Measurements from ENCODE around the gene WBP1L. TPM values are rescaled to one million over a fixed set of nuclear protein-coding genes. Genes with fewer than 3 reads are reported as not detected.

WBP1L gene
- total and polyA plus RNA-seq, 4 donors: 12.3 to 43.6 (median 27.6) TPM

- Histone ChIP-seq H3K4me1 (ENCODE audit: control insufficient read depth in 4 of 4, insufficient read depth in 4 of 4, low read length in 3 of 4) (peaks cover under 1 to 10% (median 6%) of the 10 kb centered on the region in 4 donors), H3K9ac (ENCODE audit: low read depth in 1 of 2, low read length in 2 of 2) (no peak overlapping the region), H3K36me3 (ENCODE audit: control insufficient read depth in 4 of 4, insufficient read depth in 3 of 4, low read depth in 1 of 4, low read length in 3 of 4) (peaks cover 3 to 30% (median 25%) of the 10 kb centered on the region in 4 donors), H3K27me3 (ENCODE audit: control insufficient read depth in 4 of 4, insufficient read depth in 4 of 4, low read length in 3 of 4) (no peaks in the 10 kb centered on the region), H3K27ac (ENCODE audit: low read depth in 1 of 2, low read length in 2 of 2) (no peak overlapping the region), H3K9me3 (ENCODE audit: control insufficient read depth in 4 of 4, low read length in 3 of 4) (no peaks in the 10 kb centered on the region), H3K4me3 (ENCODE audit: low read depth in 1 of 3, low read length in 3 of 3) (no peak overlapping the region)
- 89% methylated on average over 4 of the region's 4 CpGs for WGBS
- DNase-seq (ENCODE audit: low spot score): no peak
- no peak for TF ChIP-seq SP1 (IDR thresholded peaks at IDR 0.05)
Measured at GRCh38 chr10:102808380-102808779, 64.6 kb downstream of the WBP1L start.

- 97% methylated on average over 3 of the region's 3 CpGs for WGBS
- Histone ChIP-seq H3K4me1 (ENCODE audit: control insufficient read depth in 4 of 4, insufficient read depth in 4 of 4, low read length in 3 of 4) (peaks cover 3 to 30% (median 21%) of the 10 kb centered on the region in 4 donors), H3K36me3 (ENCODE audit: control insufficient read depth in 4 of 4, insufficient read depth in 3 of 4, low read depth in 1 of 4, low read length in 3 of 4) (peaks cover 3 to 32% (median 23%) of the 10 kb centered on the region in 4 donors)
Measured at GRCh38 chr10:102811346-102811745, 67.6 kb downstream of the WBP1L start.

GRCh38 chr10:102812231-102812876 lies 68.6 kb downstream of the WBP1L start:
- H3K27me3 ChIP-seq (ENCODE audit: control insufficient read depth in 4 of 4, insufficient read depth in 4 of 4, low read length in 3 of 4): no peaks in the 10 kb centered on the region
- H3K9ac ChIP-seq (ENCODE audit: low read depth in 1 of 2, low read length in 2 of 2): no peak overlapping the region
- peaks cover 1 to 32% (median 23%) of the 10 kb centered on the region in 4 donors for H3K36me3 ChIP-seq (ENCODE audit: control insufficient read depth in 4 of 4, insufficient read depth in 3 of 4, low read depth in 1 of 4, low read length in 3 of 4)
- H3K4me3 ChIP-seq (ENCODE audit: low read depth in 1 of 3, low read length in 3 of 3): no peak overlapping the region
- 84% methylated on average over 9 of the region's 9 CpGs for WGBS
- peaks cover 3 to 30% (median 21%) of the 10 kb centered on the region in 4 donors for H3K4me1 ChIP-seq (ENCODE audit: control insufficient read depth in 4 of 4, insufficient read depth in 4 of 4, low read length in 3 of 4)
- H3K9me3 ChIP-seq (ENCODE audit: control insufficient read depth in 4 of 4, low read length in 3 of 4): no peaks in the 10 kb centered on the region
- no peak for DNase-seq (ENCODE audit: low spot score)
- H3K27ac ChIP-seq (ENCODE audit: low read depth in 1 of 2, low read length in 2 of 2): peak overlapping the region; percentile 29 to 45
- TF ChIP-seq HNF4G (IDR thresholded peaks at IDR 0.05) (no peak), ATF3 (IDR thresholded peaks at IDR 0.05) (no peak), REST (IDR thresholded peaks at IDR 0.05) (no peak), FOXA2 (IDR thresholded peaks at IDR 0.05) (no peak), RAD21 (IDR thresholded peaks at IDR 0.05) (no peak), SP1 (IDR thresholded peaks at IDR 0.05) (no peak), CTCF (IDR thresholded peaks at IDR 0.05; ENCODE audit: low read depth, low read length, missing input control) (no peak), FOXA1 (IDR thresholded peaks at IDR 0.05) (no peak), JUND (IDR thresholded peaks at IDR 0.05) (no peak), HNF4A (conservative IDR thresholded peaks at IDR 0.05) (no peak), MAX (IDR thresholded peaks at IDR 0.05) (no peak), RXRA (IDR thresholded peaks at IDR 0.05) (no peak), GABPA (IDR thresholded peaks at IDR 0.05 in 1 of 2, conservative IDR thresholded peaks at IDR 0.05 in 1 of 2) (no peak), YY1 (IDR thresholded peaks at IDR 0.05) (no peak), NR2F2 (IDR thresholded peaks at IDR 0.05) (no peak)

More at GRCh38 chr10:102811346-102811745, 67.6 kb downstream of the WBP1L start:
- H3K4me3 ChIP-seq (ENCODE audit: low read depth in 1 of 3, low read length in 3 of 3): no peak overlapping the region
- no peak overlapping the region for H3K9ac ChIP-seq (ENCODE audit: low read depth in 1 of 2, low read length in 2 of 2)
- TF ChIP-seq YY1 (IDR thresholded peaks at IDR 0.05) (no peak), CTCF (IDR thresholded peaks at IDR 0.05; ENCODE audit: low read depth, low read length, missing input control) (no peak), FOXA2 (IDR thresholded peaks at IDR 0.05) (no peak), GABPA (IDR thresholded peaks at IDR 0.05 in 1 of 2, conservative IDR thresholded peaks at IDR 0.05 in 1 of 2) (no peak)
- H3K27me3 ChIP-seq (ENCODE audit: control insufficient read depth in 4 of 4, insufficient read depth in 4 of 4, low read length in 3 of 4): no peaks in the 10 kb centered on the region
- no peak for DNase-seq (ENCODE audit: low spot score)
- H3K9me3 ChIP-seq (ENCODE audit: control insufficient read depth in 4 of 4, low read length in 3 of 4): no peaks in the 10 kb centered on the region
- H3K27ac ChIP-seq (ENCODE audit: low read depth in 1 of 2, low read length in 2 of 2): no peak overlapping the region

All from liver (tissue), 9 donors.